ENCODE measurements around the gene GMDS.

- TF ChIP-seq ZBTB43 (CRISPR knock-in tag; conservative IDR thresholded peaks at IDR 0.05) (no peak), RARG (CRISPR knock-in tag; IDR thresholded peaks at IDR 0.05; ENCODE audit: low read depth) (no peak), KDM3A (CRISPR knock-in tag; IDR thresholded peaks at IDR 0.05; ENCODE audit: low read depth) (no peak), ZNF589 (CRISPR knock-in tag; conservative IDR thresholded peaks at IDR 0.05) (no peak), ELF3 (CRISPR knock-in tag; IDR thresholded peaks at IDR 0.05) (no peak), KLF12 (CRISPR knock-in tag; IDR thresholded peaks at IDR 0.05; ENCODE audit: borderline replicate concordance) (no peak), SMARCE1 (IDR thresholded peaks at IDR 0.05; ENCODE audit: borderline replicate concordance) (no peak)
Measured at GRCh38 chr6:2109796-2110195, 135.6 kb downstream of the GMDS start.
